CD8-positive, alpha-beta memory T cell (primary cell): ENCODE results near the gene PRKD1. TPM values are rescaled to one million over a fixed set of nuclear protein-coding genes. Genes with fewer than 3 reads are reported as not detected.

Experiments used
- CTCF ChIA-PET: fragments of 350-600 bp; sonication (Branson Sonifier 250); formaldehyde crosslinking; loops from one replicate; lab custom pipeline; 2021; ENCODE audit warnings: antibody characterized with exemption; lab: Charles Lee
- POLR2A ChIA-PET: fragments of 350-600 bp; sonication (Branson Sonifier 250); formaldehyde crosslinking; loops from one replicate; lab custom pipeline; 2021; ENCODE audit warnings: antibody characterized with exemption; lab: Charles Lee
- DNase-seq, 5 donors: peaks; one replicate each; pipeline versions ENCODE4 v3.0.0 to v3.0.0-alpha.2; 2020 to 2022; ENCODE audit warnings: mixed read lengths in 1 of 5
- H3K27ac ChIP-seq: one replicate; pipeline ENCODE4 v1.7.0; 2013; ENCODE audit warnings: low read depth, mild to moderate bottlenecking, low read length, moderate library complexity
- H3K27me3 ChIP-seq: 2 replicates; pipeline ENCODE4 v1.7.0; 2013; ENCODE audit warnings: low read length, mild to moderate bottlenecking; ENCODE audit not compliant: insufficient read depth, poor library complexity, severe bottlenecking
- H3K36me3 ChIP-seq: 2 replicates; pipeline ENCODE4 v1.7.0; 2013; ENCODE audit warnings: mild to moderate bottlenecking, low read length, moderate library complexity; ENCODE audit not compliant: insufficient read depth
- H3K4me1 ChIP-seq: 2 replicates; pipeline ENCODE4 v1.7.0; 2013; ENCODE audit warnings: mild to moderate bottlenecking, low read length, moderate library complexity; ENCODE audit not compliant: insufficient read depth
- H3K4me3 ChIP-seq: 2 replicates; pipeline ENCODE4 v1.7.0; 2013; ENCODE audit warnings: mild to moderate bottlenecking, low read length
- H3K9me3 ChIP-seq: 2 replicates; pipeline ENCODE4 v1.7.0; 2013; ENCODE audit warnings: mild to moderate bottlenecking, low read length
- H3K27ac Mint-ChIP-seq, 8 donors: one replicate each; pipeline ENCODE4 v1.8.0; 2020 to 2021; ENCODE audit warnings: mixed read lengths in 8 of 8, mild to moderate bottlenecking in 6 of 8, inconsistent platforms in 3 of 8, moderate library complexity in 3 of 8
- H3K27me3 Mint-ChIP-seq, 2 donors: one replicate each; pipeline ENCODE4 v1.8.0; 2020 to 2021; ENCODE audit warnings: mixed read lengths in 2 of 2, mild to moderate bottlenecking in 1 of 2, moderate library complexity in 1 of 2
- H3K36me3 Mint-ChIP-seq, 3 donors: one replicate each; pipeline ENCODE4 v1.8.0; 2020 to 2021; ENCODE audit warnings: mixed read lengths in 3 of 3, inconsistent platforms in 1 of 3, mild to moderate bottlenecking in 1 of 3
- H3K4me1 Mint-ChIP-seq, 3 donors: one replicate each; pipeline ENCODE4 v1.8.0; 2020 to 2021; ENCODE audit warnings: mixed read lengths in 3 of 3, inconsistent platforms in 1 of 3, mild to moderate bottlenecking in 1 of 3
- H3K4me3 Mint-ChIP-seq, 7 donors: one replicate each; pipeline ENCODE4 v1.8.0; 2020 to 2021; ENCODE audit warnings: mixed read lengths in 7 of 7, mild to moderate bottlenecking in 6 of 7, moderate library complexity in 4 of 7, inconsistent platforms in 2 of 7
- H3K9me3 Mint-ChIP-seq, 5 donors: one replicate each; pipeline ENCODE4 v1.8.0; 2020 to 2022; ENCODE audit warnings: mixed read lengths in 5 of 5, mild to moderate bottlenecking in 3 of 5, moderate library complexity in 2 of 5, inconsistent platforms in 1 of 5
- polyA plus RNA-seq: library from polyadenylated mRNA; unstranded; fragments of 300-500 nt; fragmentation: Illumina TruSeq; gene quantifications from one replicate; pipeline ENCODE4 v1.2.3, GENCODE V29; 2021
- total RNA-seq, 2 experiments: library from RNA; stranded (reverse); gene quantifications; one replicate each; pipeline ENCODE4 v1.2.3, GENCODE V29; 2021

The PRKD1 gene
- total and polyA plus RNA-seq, 3 experiments from 2014 or later = not detected

GRCh38 chr14:29930283-29930682 lies 2.6 kb upstream of the PRKD1 start:
- Histone ChIP-seq H3K27ac (no peak overlapping the region), H3K9me3 (no peaks in the 10 kb centered on the region), H3K36me3 (no peaks in the 10 kb centered on the region), H3K27me3 (peaks cover 6% of the 10 kb centered on the region), H3K4me1 (no peaks in the 10 kb centered on the region), H3K4me3 (no peak overlapping the region)
- H3K36me3 Mint-ChIP-seq = no peaks in the 10 kb centered on the region
- H3K27me3 Mint-ChIP-seq = peaks cover 27 to 28% of the 10 kb centered on the region in 2 donors
- ChIA-PET CTCF (no interaction called here), POLR2A (no interaction called here)
- DNase-seq = no peak
- H3K27ac Mint-ChIP-seq = peak overlapping the region in 1 of 8 donors; percentile 67
- H3K4me3 Mint-ChIP-seq = no peak overlapping the region
- H3K4me1 Mint-ChIP-seq = peaks cover 5 to 8% (median 8%) of the 10 kb centered on the region in 3 donors
- peaks cover 10 to 28% (median 17%) of the 10 kb centered on the region in 5 donors for H3K9me3 Mint-ChIP-seq

- Mint-ChIP-seq H3K9me3 (peaks cover 11 to 28% (median 14%) of the 10 kb centered on the region in 5 donors), H3K27ac (no peak overlapping the region), H3K27me3 (peaks cover 31 to 34% of the 10 kb centered on the region in 2 donors), H3K4me3 (no peak overlapping the region), H3K36me3 (no peaks in the 10 kb centered on the region), H3K4me1 (peaks cover 5 to 8% (median 8%) of the 10 kb centered on the region in 3 donors)
- CTCF ChIA-PET = no interaction called here
- POLR2A ChIA-PET = no interaction called here
- no peak for DNase-seq
- no peak overlapping the region for H3K27ac ChIP-seq
- H3K4me1 ChIP-seq = no peaks in the 10 kb centered on the region
- peaks cover 6% of the 10 kb centered on the region for H3K27me3 ChIP-seq
- no peaks in the 10 kb centered on the region for H3K9me3 ChIP-seq
- H3K36me3 ChIP-seq = no peaks in the 10 kb centered on the region
- no peak overlapping the region for H3K4me3 ChIP-seq
These were observed 532 bp upstream of the PRKD1 start for GRCh38 chr14:29928117-29928640.

- H3K27me3 Mint-ChIP-seq = peaks cover 31 to 34% of the 10 kb centered on the region in 2 donors
- POLR2A ChIA-PET = no interaction called here
These were observed 809 bp downstream of the PRKD1 start for GRCh38 chr14:29926701-29927375.

GRCh38 chr14:29926228-29926627 lies 1.4 kb downstream of the PRKD1 start:
- Histone ChIP-seq H3K36me3 (no peaks in the 10 kb centered on the region), H3K9me3 (no peaks in the 10 kb centered on the region), H3K27me3 (peaks cover 6% of the 10 kb centered on the region), H3K4me1 (no peaks in the 10 kb centered on the region), H3K4me3 (no peak overlapping the region), H3K27ac (no peak overlapping the region)
- Mint-ChIP-seq H3K36me3 (no peaks in the 10 kb centered on the region), H3K4me3 (peak overlapping the region in 1 of 7 donors; percentile 26), H3K27ac (peak overlapping the region in 1 of 8 donors; percentile 61), H3K4me1 (peaks cover 5 to 8% (median 8%) of the 10 kb centered on the region in 3 donors), H3K9me3 (peaks cover 11 to 28% (median 14%) of the 10 kb centered on the region in 5 donors), H3K27me3 (peaks cover 31 to 34% of the 10 kb centered on the region in 2 donors)
- no peak for DNase-seq
- CTCF ChIA-PET = no interaction called here
- POLR2A ChIA-PET = no interaction called here

More at GRCh38 chr14:29926701-29927375, 809 bp downstream of the PRKD1 start:
- Histone ChIP-seq H3K4me3 (no peak overlapping the region), H3K27me3 (peaks cover 6% of the 10 kb centered on the region), H3K27ac (no peak overlapping the region), H3K36me3 (no peaks in the 10 kb centered on the region), H3K4me1 (no peaks in the 10 kb centered on the region), H3K9me3 (no peaks in the 10 kb centered on the region)
- H3K27ac Mint-ChIP-seq = peak overlapping the region in 1 of 8 donors; percentile 94
- no peaks in the 10 kb centered on the region for H3K36me3 Mint-ChIP-seq
- H3K4me1 Mint-ChIP-seq = peaks cover 5 to 8% (median 8%) of the 10 kb centered on the region in 3 donors
- CTCF ChIA-PET = no interaction called here
- peaks cover 11 to 28% (median 14%) of the 10 kb centered on the region in 5 donors for H3K9me3 Mint-ChIP-seq
- peak overlapping the region in 4 of 7 donors; percentile 15 to 28 (median 22) for H3K4me3 Mint-ChIP-seq
- DNase-seq = no peak

GRCh38 chr14:29925736-29926135 lies 1.9 kb downstream of the PRKD1 start:
- no peak overlapping the region for H3K27ac Mint-ChIP-seq
- POLR2A ChIA-PET = no interaction called here
- H3K9me3 Mint-ChIP-seq = peaks cover 10 to 27% (median 14%) of the 10 kb centered on the region in 5 donors

GRCh38 chr14:29925101-29925722 lies 2.4 kb downstream of the PRKD1 start:
- POLR2A ChIA-PET = no interaction called here
- no peak overlapping the region for H3K27ac ChIP-seq
- H3K4me1 ChIP-seq = no peaks in the 10 kb centered on the region
- Mint-ChIP-seq H3K36me3 (no peaks in the 10 kb centered on the region), H3K4me1 (peaks cover 5 to 8% (median 8%) of the 10 kb centered on the region in 3 donors), H3K27ac (no peak overlapping the region), H3K27me3 (peaks cover 31 to 34% of the 10 kb centered on the region in 2 donors), H3K4me3 (no peak overlapping the region), H3K9me3 (peaks cover 4 to 23% (median 14%) of the 10 kb centered on the region in 5 donors)
- no peaks in the 10 kb centered on the region for H3K9me3 ChIP-seq
- H3K27me3 ChIP-seq = peaks cover 6% of the 10 kb centered on the region
- H3K36me3 ChIP-seq = no peaks in the 10 kb centered on the region
- no peak overlapping the region for H3K4me3 ChIP-seq
- CTCF ChIA-PET = no interaction called here
- DNase-seq = no peak

More at GRCh38 chr14:29925736-29926135, 1.9 kb downstream of the PRKD1 start:
- Histone ChIP-seq H3K27ac (no peak overlapping the region), H3K4me3 (no peak overlapping the region), H3K4me1 (no peaks in the 10 kb centered on the region), H3K27me3 (peaks cover 6% of the 10 kb centered on the region), H3K36me3 (no peaks in the 10 kb centered on the region), H3K9me3 (no peaks in the 10 kb centered on the region)
- Mint-ChIP-seq H3K36me3 (no peaks in the 10 kb centered on the region), H3K4me3 (no peak overlapping the region), H3K4me1 (peaks cover 5 to 8% (median 8%) of the 10 kb centered on the region in 3 donors), H3K27me3 (peaks cover 31 to 34% of the 10 kb centered on the region in 2 donors)
- CTCF ChIA-PET = no interaction called here
- no peak for DNase-seq

GRCh38 chr14:29919845-29920244 lies 7.8 kb downstream of the PRKD1 start:
- DNase-seq = no peak
- Histone ChIP-seq H3K27ac (no peak overlapping the region), H3K36me3 (no peaks in the 10 kb centered on the region), H3K4me3 (no peak overlapping the region), H3K27me3 (no peaks in the 10 kb centered on the region), H3K9me3 (no peaks in the 10 kb centered on the region), H3K4me1 (no peaks in the 10 kb centered on the region)
- Mint-ChIP-seq H3K36me3 (no peaks in the 10 kb centered on the region), H3K4me1 (no peaks in the 10 kb centered on the region), H3K4me3 (no peak overlapping the region), H3K27ac (peak overlapping the region in 1 of 8 donors; percentile 54), H3K27me3 (peaks cover 0 to 5% of the 10 kb centered on the region in 2 donors), H3K9me3 (peaks cover 3 to 11% (median 8%) of the 10 kb centered on the region in 5 donors)
- POLR2A ChIA-PET = no interaction called here
- CTCF ChIA-PET = no interaction called here

- Mint-ChIP-seq H3K4me1 (no peaks in the 10 kb centered on the region), H3K27ac (no peak overlapping the region), H3K27me3 (no peaks in the 10 kb centered on the region), H3K9me3 (peaks cover 3 to 8% (median 7%) of the 10 kb centered on the region in 5 donors), H3K36me3 (no peaks in the 10 kb centered on the region), H3K4me3 (no peak overlapping the region)
- H3K27me3 ChIP-seq = no peaks in the 10 kb centered on the region
- no peaks in the 10 kb centered on the region for H3K36me3 ChIP-seq
- no peaks in the 10 kb centered on the region for H3K9me3 ChIP-seq
- H3K4me1 ChIP-seq = no peaks in the 10 kb centered on the region
- H3K27ac ChIP-seq = no peak overlapping the region
- POLR2A ChIA-PET = interaction anchor here (0.6 kb wide), 1 partner anchor 12 kb away, joined by 3 read pairs; no protein-coding TSS in a partner anchor
- H3K4me3 ChIP-seq = no peak overlapping the region
- no peak for DNase-seq
- CTCF ChIA-PET = no interaction called here
These were observed 8.7 kb downstream of the PRKD1 start for GRCh38 chr14:29918981-29919380.
